ENCODE measurements around the gene IQGAP1. TPM values are rescaled to one million over a fixed set of nuclear protein-coding genes. Genes with fewer than 3 reads are reported as not detected.
"Not testable (repeated sequence)": the region's sequence is repeated elsewhere in the genome, so short reads cannot be mapped to it uniquely, and the experiment has no call there.

Gene IQGAP1
- total RNA-seq (2014; rRNA removed; shearing (Covaris generic)): 163 and 235 TPM in 2 replicates

- Histone ChIP-seq H3K27me3 (replicated peaks) (no peaks in the 10 kb centered on the region), H3K27ac (peak within 1 kb of the TSS; percentile 95), H3K9me3 (replicated peaks) (no peaks in the 10 kb centered on the region)
Measured at GRCh38 chr15:90387534-90388461, at the start of gene IQGAP1. TSS of gene IQGAP1 (plus strand) at chr15:90388242. CDS start at chr15:90388342, 100 bp downstream.

GRCh38 chr15:90338532-90338931 lies 49.5 kb upstream of the IQGAP1 start:
- Histone ChIP-seq H3K4me3 (no peak overlapping the region), H3K9me3 (replicated peaks) (no peaks in the 10 kb centered on the region), H3K4me1 (replicated peaks) (peaks cover 13% of the 10 kb centered on the region), H3K36me3 (no peaks in the 10 kb centered on the region), H3K27ac (no peak overlapping the region), H3K27me3 (replicated peaks) (no peaks in the 10 kb centered on the region)
- no peak for DNase-seq (ENCODE audit: low read depth in 1 of 2, low spot score in 2 of 2)

More at GRCh38 chr15:90387534-90388461, at the start of gene IQGAP1:
- peak within 1 kb of the TSS; percentile 85 for H3K4me3 ChIP-seq
- H3K36me3 ChIP-seq: peaks cover 35% of the 10 kb centered on the region
- H3K4me1 ChIP-seq (replicated peaks): peaks cover 33% of the 10 kb centered on the region
- DNase-seq (ENCODE audit: low read depth in 1 of 2, low spot score in 2 of 2): peak; percentile 85 to 99

- Histone ChIP-seq H3K36me3 (no peaks in the 10 kb centered on the region), H3K27me3 (replicated peaks) (no peaks in the 10 kb centered on the region)
Measured at GRCh38 chr15:90340345-90340744, 47.7 kb upstream of the IQGAP1 start.

GRCh38 chr15:90343302-90343790 lies 44.7 kb upstream of the IQGAP1 start:
- no peak for DNase-seq (ENCODE audit: low read depth in 1 of 2, low spot score in 2 of 2)
- Histone ChIP-seq H3K4me3 (no peak overlapping the region), H3K4me1 (replicated peaks) (no peaks in the 10 kb centered on the region), H3K36me3 (no peaks in the 10 kb centered on the region), H3K27me3 (replicated peaks) (no peaks in the 10 kb centered on the region), H3K27ac (no peak overlapping the region), H3K9me3 (replicated peaks) (no peaks in the 10 kb centered on the region)

More at GRCh38 chr15:90340345-90340744, 47.7 kb upstream of the IQGAP1 start:
- peaks cover 13% of the 10 kb centered on the region for H3K4me1 ChIP-seq (replicated peaks)
- H3K9me3 ChIP-seq (replicated peaks): no peaks in the 10 kb centered on the region
- DNase-seq (ENCODE audit: low read depth in 1 of 2, low spot score in 2 of 2): no peak
- no peak overlapping the region for H3K27ac ChIP-seq
- no peak overlapping the region for H3K4me3 ChIP-seq

- Histone ChIP-seq H3K4me1 (replicated peaks) (no peaks in the 10 kb centered on the region), H3K9me3 (replicated peaks) (no peaks in the 10 kb centered on the region), H3K27me3 (replicated peaks) (no peaks in the 10 kb centered on the region), H3K36me3 (no peaks in the 10 kb centered on the region), H3K4me3 (no peak overlapping the region), H3K27ac (no peak overlapping the region)
- no peak for DNase-seq (ENCODE audit: low read depth in 1 of 2, low spot score in 2 of 2)
Measured at GRCh38 chr15:90344662-90345061, 43.4 kb upstream of the IQGAP1 start.

- DNase-seq (ENCODE audit: low read depth in 1 of 2, low spot score in 2 of 2): no peak
- no peaks in the 10 kb centered on the region for H3K36me3 ChIP-seq
- no peaks in the 10 kb centered on the region for H3K4me1 ChIP-seq (replicated peaks)
- no peak overlapping the region for H3K27ac ChIP-seq
- no peaks in the 10 kb centered on the region for H3K9me3 ChIP-seq (replicated peaks)
- no peaks in the 10 kb centered on the region for H3K27me3 ChIP-seq (replicated peaks)
- H3K4me3 ChIP-seq: no peak overlapping the region
Measured at GRCh38 chr15:90345857-90346256, 42.2 kb upstream of the IQGAP1 start.

GRCh38 chr15:90347431-90348065 lies 40.5 kb upstream of the IQGAP1 start:
- not testable (repeated sequence) for DNase-seq (ENCODE audit: low read depth in 1 of 2, low spot score in 2 of 2); H3K9me3 ChIP-seq (replicated peaks); H3K36me3 ChIP-seq; H3K4me3 ChIP-seq; H3K27ac ChIP-seq; H3K27me3 ChIP-seq (replicated peaks); H3K4me1 ChIP-seq (replicated peaks)

GRCh38 chr15:90348456-90348855 lies 39.6 kb upstream of the IQGAP1 start:
- no peak overlapping the region for H3K27ac ChIP-seq
- H3K36me3 ChIP-seq: no peaks in the 10 kb centered on the region
- H3K9me3 ChIP-seq (replicated peaks): no peaks in the 10 kb centered on the region
- no peak for DNase-seq (ENCODE audit: low read depth in 1 of 2, low spot score in 2 of 2)
- H3K27me3 ChIP-seq (replicated peaks): no peaks in the 10 kb centered on the region
- H3K4me1 ChIP-seq (replicated peaks): peaks cover 3% of the 10 kb centered on the region; the same call in 1 of the 2 replicates
- H3K4me3 ChIP-seq: no peak overlapping the region

GRCh38 chr15:90349072-90349471 lies 39.0 kb upstream of the IQGAP1 start:
- H3K9me3 ChIP-seq (replicated peaks): no peaks in the 10 kb centered on the region
- no peak overlapping the region for H3K4me3 ChIP-seq
- no peak overlapping the region for H3K27ac ChIP-seq
- DNase-seq (ENCODE audit: low read depth in 1 of 2, low spot score in 2 of 2): no peak
- H3K27me3 ChIP-seq (replicated peaks): no peaks in the 10 kb centered on the region
- no peaks in the 10 kb centered on the region for H3K36me3 ChIP-seq
- H3K4me1 ChIP-seq (replicated peaks): peaks cover 3% of the 10 kb centered on the region; the same call in 1 of the 2 replicates

GRCh38 chr15:90349821-90350220 lies 38.2 kb upstream of the IQGAP1 start:
- DNase-seq (ENCODE audit: low read depth in 1 of 2, low spot score in 2 of 2): no peak
- Histone ChIP-seq H3K9me3 (replicated peaks) (no peaks in the 10 kb centered on the region), H3K4me1 (replicated peaks) (peaks cover 3% of the 10 kb centered on the region; the same call in 1 of the 2 replicates), H3K27ac (no peak overlapping the region), H3K27me3 (replicated peaks) (no peaks in the 10 kb centered on the region), H3K36me3 (no peaks in the 10 kb centered on the region), H3K4me3 (no peak overlapping the region)

GRCh38 chr15:90351479-90352106 lies 36.4 kb upstream of the IQGAP1 start:
- no peaks in the 10 kb centered on the region for H3K9me3 ChIP-seq (replicated peaks)
- peaks cover 3% of the 10 kb centered on the region; the same call in 1 of the 2 replicates for H3K4me1 ChIP-seq (replicated peaks)
- H3K4me3 ChIP-seq: peak overlapping the region; percentile 54
- no peaks in the 10 kb centered on the region for H3K27me3 ChIP-seq (replicated peaks)
- H3K36me3 ChIP-seq: no peaks in the 10 kb centered on the region
- DNase-seq (ENCODE audit: low read depth in 1 of 2, low spot score in 2 of 2): no peak
- no peak overlapping the region for H3K27ac ChIP-seq

GRCh38 chr15:90352107-90352893 lies 35.7 kb upstream of the IQGAP1 start, which contains the start of gene ZNF774:
TSS of gene ZNF774 (plus strand) at chr15:90352284. CDS start at chr15:90354661, 2,377 bp downstream.
- H3K27me3 ChIP-seq (replicated peaks): no peaks in the 10 kb centered on the region
- peak within 1 kb of the TSS; percentile 54 for H3K4me3 ChIP-seq
- H3K27ac ChIP-seq: peak within 1 kb of the TSS; percentile 32
- H3K36me3 ChIP-seq: no peaks in the 10 kb centered on the region
- H3K4me1 ChIP-seq (replicated peaks): peaks cover 7% of the 10 kb centered on the region
- H3K9me3 ChIP-seq (replicated peaks): no peaks in the 10 kb centered on the region
- peak; percentile 93 to 95 for DNase-seq (ENCODE audit: low read depth in 1 of 2, low spot score in 2 of 2)

- Histone ChIP-seq H3K4me3 (no peak overlapping the region), H3K9me3 (replicated peaks) (no peaks in the 10 kb centered on the region), H3K27ac (no peak overlapping the region), H3K27me3 (replicated peaks) (no peaks in the 10 kb centered on the region), H3K36me3 (peaks cover 9% of the 10 kb centered on the region; the same call in 1 of the 2 replicates), H3K4me1 (replicated peaks) (peaks cover 28% of the 10 kb centered on the region)
- no peak for DNase-seq (ENCODE audit: low read depth in 1 of 2, low spot score in 2 of 2)
Measured at GRCh38 chr15:90354986-90355385, 33.1 kb upstream of the IQGAP1 start.

All from SJSA1 (cell line).